Trophoblast cell (in vitro differentiated cells and primary cell): ENCODE results near the gene EDIL3.
"Not testable (repeated sequence)": the region's sequence is repeated elsewhere in the genome, so short reads cannot be mapped to it uniquely, and the experiment has no call there.

Experiments
- DNase-seq, 2 donors: peaks; one replicate each; pipeline ENCODE4 v3.0.0-alpha.2; 2016
- H2AFZ ChIP-seq: 2 replicates; pipeline ENCODE4 v1.6.1; 2013; ENCODE audit warnings: low read length, moderate library complexity, mild to moderate bottlenecking; ENCODE audit not compliant: insufficient read depth, poor library complexity
- H2AK5ac ChIP-seq: 2 replicates; pipeline ENCODE4 v1.6.1; 2013; ENCODE audit warnings: mild to moderate bottlenecking, low read length
- H2BK120ac ChIP-seq: 2 replicates; pipeline ENCODE4 v1.6.1; 2013; ENCODE audit warnings: low read length, mild to moderate bottlenecking, moderate library complexity; ENCODE audit not compliant: insufficient read depth, poor library complexity
- H2BK12ac ChIP-seq: 2 replicates; pipeline ENCODE4 v1.6.1; 2013; ENCODE audit warnings: mild to moderate bottlenecking, low read length, moderate library complexity
- H2BK5ac ChIP-seq: 2 replicates; pipeline ENCODE4 v1.6.1; 2013; ENCODE audit warnings: low read length, low read depth, moderate library complexity, mild to moderate bottlenecking; ENCODE audit not compliant: poor library complexity
- H3K14ac ChIP-seq: 2 replicates; pipeline ENCODE4 v1.6.1; 2013; ENCODE audit warnings: mild to moderate bottlenecking, low read length
- H3K18ac ChIP-seq: 2 replicates; pipeline ENCODE4 v1.6.1; 2013; ENCODE audit warnings: mild to moderate bottlenecking, low read length
- H3K23ac ChIP-seq: 2 replicates; pipeline ENCODE4 v1.6.1; 2013; ENCODE audit warnings: low read length
- H3K27ac ChIP-seq: 2 replicates; pipeline ENCODE4 v1.5.1; 2013; ENCODE audit warnings: low read depth, mild to moderate bottlenecking, inconsistent platforms, low read length, moderate library complexity
- H3K27me3 ChIP-seq: 2 replicates; pipeline ENCODE4 v1.6.1; 2013; ENCODE audit warnings: inconsistent platforms, mild to moderate bottlenecking, low read length, moderate library complexity; ENCODE audit not compliant: insufficient read depth
- H3K36me3 ChIP-seq, 2 experiments: 1 replicate in 1 of 2; 2 replicates in 1 of 2; pipeline ENCODE4 v1.6.1; 2013; ENCODE audit warnings: low read length in 2 of 2, mild to moderate bottlenecking in 2 of 2, moderate library complexity in 1 of 2; ENCODE audit not compliant: insufficient read depth in 2 of 2, control insufficient read depth in 1 of 2
- H3K4ac ChIP-seq: 2 replicates; pipeline ENCODE4 v1.6.1; 2013; ENCODE audit warnings: low read depth, mild to moderate bottlenecking, low read length, moderate library complexity
- H3K4me1 ChIP-seq, 2 experiments: 1 replicate in 1 of 2; 2 replicates in 1 of 2; pipeline ENCODE4 v1.6.1; 2013; ENCODE audit warnings: low read length in 2 of 2, mild to moderate bottlenecking in 2 of 2, moderate library complexity in 1 of 2; ENCODE audit not compliant: insufficient read depth in 2 of 2, control insufficient read depth in 1 of 2
- H3K4me2 ChIP-seq: 2 replicates; pipeline ENCODE4 v1.6.1; 2013; ENCODE audit warnings: inconsistent platforms, mild to moderate bottlenecking, low read length, moderate library complexity
- H3K4me3 ChIP-seq: 2 replicates; pipeline ENCODE4 v1.5.1; 2013; ENCODE audit warnings: mild to moderate bottlenecking, low read depth, low read length, inconsistent platforms
- H3K79me1 ChIP-seq: one replicate; pipeline ENCODE4 v1.6.1; 2013; ENCODE audit warnings: low read length
- H3K79me2 ChIP-seq: 2 replicates; pipeline ENCODE4 v1.6.1; 2013; ENCODE audit warnings: low read length, mild to moderate bottlenecking; ENCODE audit not compliant: control insufficient read depth, insufficient read depth, poor library complexity
- H3K9ac ChIP-seq: 2 replicates; pipeline ENCODE4 v1.6.1; 2013; ENCODE audit warnings: mild to moderate bottlenecking, low read length
- H3K9me3 ChIP-seq: 2 replicates; pipeline ENCODE4 v1.6.1; 2013; ENCODE audit warnings: low read depth, mild to moderate bottlenecking, control low read depth, inconsistent platforms, low read length; ENCODE audit not compliant: insufficient read depth
- H4K12ac ChIP-seq: 2 replicates; pipeline ENCODE4 v1.6.1; 2013; ENCODE audit warnings: low read depth, mild to moderate bottlenecking, low read length, moderate library complexity
- H4K8ac ChIP-seq: 2 replicates; pipeline ENCODE4 v1.6.1; 2013; ENCODE audit warnings: low read depth, mild to moderate bottlenecking, low read length, moderate library complexity
- H4K91ac ChIP-seq: one replicate; pipeline ENCODE4 v1.6.1; 2013; ENCODE audit warnings: low read depth, mild to moderate bottlenecking, low read length, moderate library complexity
- WGBS: extraction: QIAGEN DNeasy Blood & Tissue Kit; methylation state at CpG from one replicate; pipeline ENCODE4 v1.1.7; 2013; ENCODE audit warnings: missing lambda C conversion rate; ENCODE audit not compliant: insufficient read length, insufficient coverage; ENCODE audit errors: extremely low coverage; 5-methylcytosine and 5-hydroxymethylcytosine counted together

Gene EDIL3

DNA sequence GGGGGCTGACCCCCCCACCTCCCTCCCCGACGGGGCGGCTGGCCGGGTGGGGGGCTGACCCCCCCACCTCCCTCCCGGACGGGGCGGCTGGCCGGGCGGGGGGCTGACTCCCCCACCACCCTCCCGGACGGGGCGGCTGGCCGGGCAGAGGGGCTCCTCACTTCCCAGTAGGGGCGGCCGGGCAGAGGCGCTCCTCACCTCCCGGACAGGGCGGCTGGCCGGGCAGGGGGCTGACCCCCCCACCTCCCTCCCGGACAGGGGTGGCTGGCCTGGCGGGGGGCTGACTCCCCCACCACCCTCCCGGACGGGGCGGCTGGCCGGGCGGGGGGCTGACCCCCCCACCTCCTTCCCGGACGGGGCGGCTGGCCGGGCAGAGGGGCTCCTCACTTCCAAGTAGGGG is 72.4 kb downstream of the EDIL3 start:
- H3K23ac ChIP-seq, H2BK5ac ChIP-seq, H3K4ac ChIP-seq, H3K36me3 ChIP-seq, H3K9ac ChIP-seq, H2AFZ ChIP-seq, H2AK5ac ChIP-seq, H4K91ac ChIP-seq, DNase-seq, H3K18ac ChIP-seq, H3K4me2 ChIP-seq, H3K27me3 ChIP-seq, H3K14ac ChIP-seq, H2BK12ac ChIP-seq, H3K9me3 ChIP-seq, H3K79me1 ChIP-seq, H3K4me1 ChIP-seq, H4K12ac ChIP-seq, H3K4me3 ChIP-seq, H4K8ac ChIP-seq, H3K79me2 ChIP-seq, H3K27ac ChIP-seq, H2BK120ac ChIP-seq: not testable (repeated sequence)
- WGBS, result no CpG with 5 or more reads among the region's 30 CpGs

DNA sequence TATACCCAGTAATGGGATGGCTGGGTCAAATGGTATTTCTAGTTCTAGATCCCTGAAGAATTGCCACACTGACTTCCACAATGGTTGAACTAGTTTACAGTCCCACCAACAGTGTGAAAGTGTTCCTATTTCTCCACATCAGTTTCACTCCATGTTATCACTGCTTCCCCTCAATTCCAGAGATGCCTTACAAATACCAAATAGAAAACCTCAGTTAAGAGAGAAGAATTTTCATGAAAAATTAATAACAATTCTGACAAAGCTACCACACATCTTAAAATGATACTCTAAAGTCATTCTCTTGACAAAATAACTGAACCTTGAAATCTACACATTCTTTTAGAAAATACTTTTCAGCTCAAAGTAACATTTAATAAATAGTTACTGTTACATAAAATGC is 74.8 kb downstream of the EDIL3 start:
- not testable (repeated sequence) for H3K4ac ChIP-seq, H3K79me2 ChIP-seq, H3K4me3 ChIP-seq, H2AK5ac ChIP-seq, H3K27ac ChIP-seq, H3K4me2 ChIP-seq, H3K23ac ChIP-seq, H3K36me3 ChIP-seq, H3K18ac ChIP-seq, H4K91ac ChIP-seq, H2BK120ac ChIP-seq, H2BK12ac ChIP-seq, H4K8ac ChIP-seq, DNase-seq, H3K27me3 ChIP-seq, H3K4me1 ChIP-seq, H3K9me3 ChIP-seq, H3K9ac ChIP-seq, H2BK5ac ChIP-seq, H3K14ac ChIP-seq, H2AFZ ChIP-seq, H3K79me1 ChIP-seq, H4K12ac ChIP-seq

- H3K27me3 ChIP-seq, result no peaks in the 10 kb centered on the region
- H3K27ac ChIP-seq, result no peak overlapping the region
- H4K8ac ChIP-seq, result no peak overlapping the region
Measured at GRCh38 chr5:84306601-84307000, 78.1 kb downstream of the EDIL3 start.

GRCh38 chr5:84304599-84304998 is 80.1 kb downstream of the EDIL3 start:
- Histone ChIP-seq H3K9ac (no peak overlapping the region), H3K36me3 (peaks cover 0 to 2% of the 10 kb centered on the region in 2 experiments), H3K4me2 (no peak overlapping the region), H2BK120ac (no peak overlapping the region), H3K79me1 (no peaks in the 10 kb centered on the region), H4K91ac (no peak overlapping the region), H2BK12ac (no peak overlapping the region), H3K4me3 (no peak overlapping the region), H2AFZ (no peak overlapping the region), H3K4ac (no peak overlapping the region), H4K8ac (no peak overlapping the region), H2AK5ac (no peak overlapping the region), H3K9me3 (no peaks in the 10 kb centered on the region), H3K4me1 (peaks cover 0 to 2% of the 10 kb centered on the region in 2 experiments), H2BK5ac (no peak overlapping the region), H3K27ac (no peak overlapping the region), H3K14ac (no peak overlapping the region), H3K79me2 (no peaks in the 10 kb centered on the region), H3K18ac (no peak overlapping the region), H4K12ac (no peak overlapping the region), H3K27me3 (no peaks in the 10 kb centered on the region), H3K23ac (no peak overlapping the region)
- no peak for DNase-seq

More at GRCh38 chr5:84306601-84307000, 78.1 kb downstream of the EDIL3 start:
- H3K4me3 ChIP-seq, result no peak overlapping the region
- H3K36me3 ChIP-seq, result peaks cover 0 to 2% of the 10 kb centered on the region in 2 experiments
- no peak overlapping the region for H2BK5ac ChIP-seq
- no peak overlapping the region for H2BK120ac ChIP-seq
- DNase-seq, result no peak
- no peak overlapping the region for H2AFZ ChIP-seq
- H4K12ac ChIP-seq, result no peak overlapping the region
- H3K79me1 ChIP-seq, result no peaks in the 10 kb centered on the region
- no peak overlapping the region for H3K18ac ChIP-seq
- no peak overlapping the region for H2AK5ac ChIP-seq
- H2BK12ac ChIP-seq, result no peak overlapping the region
- no peak overlapping the region for H3K4ac ChIP-seq
- no peak overlapping the region for H3K23ac ChIP-seq
- no peaks in the 10 kb centered on the region for H3K79me2 ChIP-seq
- no peak overlapping the region for H4K91ac ChIP-seq
- H3K4me2 ChIP-seq, result no peak overlapping the region
- no CpG with 5 or more reads among the region's 1 CpG for WGBS
- H3K4me1 ChIP-seq, result no peaks in the 10 kb centered on the region
- no peaks in the 10 kb centered on the region for H3K9me3 ChIP-seq
- no peak overlapping the region for H3K9ac ChIP-seq
- no peak overlapping the region for H3K14ac ChIP-seq
